ENCODE data around the gene SHKBP1.

GRCh38 chr19:40567750-40568494, 8.8 kb upstream of the SHKBP1 start:
- no peak for TF ChIP-seq CTCF (IDR thresholded peaks at IDR 0.05; ENCODE audit: low read depth, low read length, poor library complexity, severe bottlenecking)
- TF ChIP-seq EZH2phosphoT487 (IDR thresholded peaks at IDR 0.05; ENCODE audit: borderline replicate concordance, low read length): peak; percentile 94; the same call in 1 of the 2 replicates

Measured in DOHH2 (cell line).